ENCODE measurements around the gene MBTD1. TPM values are rescaled to one million over a fixed set of nuclear protein-coding genes. Genes with fewer than 3 reads are reported as not detected.

The MBTD1 gene
- total and polyA plus RNA-seq, 8 donors: 10.0 to 64.9 (median 52.3) TPM

GRCh38 chr17:51255673-51256072, 4.2 kb downstream of the MBTD1 start:
- H3K4me1 ChIP-seq: peaks cover 8 to 32% of the 10 kb centered on the region in 2 donors
- no peak for ATAC-seq
- H3K27ac ChIP-seq: no peak overlapping the region
- H3K4me3 ChIP-seq: no peak overlapping the region
- peaks cover 0 to 17% of the 10 kb centered on the region in 2 donors for H3K36me3 ChIP-seq
- H3K9me3 ChIP-seq: no peaks in the 10 kb centered on the region
- no peaks in the 10 kb centered on the region for H3K27me3 ChIP-seq
- TF ChIP-seq CTCF (IDR thresholded peaks at IDR 0.05): no peak
- no peak for DNase-seq
- intact Hi-C loops (cut with DNase I): loop anchor here in 1 of 2 donors (10.0 kb wide), 1 partner anchor 61 kb away; no protein-coding TSS in a partner anchor

- no peaks in the 10 kb centered on the region for H3K27me3 ChIP-seq
- no peak overlapping the region for H3K4me3 ChIP-seq
- H3K4me1 ChIP-seq: no peaks in the 10 kb centered on the region
- no peak for TF ChIP-seq CTCF (IDR thresholded peaks at IDR 0.05)
- DNase-seq (no peak), ATAC-seq (no peak)
- intact Hi-C loops (cut with DNase I): loop anchor here in 1 of 2 donors (10.0 kb wide), 1 partner anchor 56 kb away; no protein-coding TSS in a partner anchor
- peaks cover 0 to 17% of the 10 kb centered on the region in 2 donors for H3K36me3 ChIP-seq
- H3K9me3 ChIP-seq: no peaks in the 10 kb centered on the region
- no peak overlapping the region for H3K27ac ChIP-seq
These were observed 8.8 kb downstream of the MBTD1 start for GRCh38 chr17:51251010-51251409.

- H3K27ac ChIP-seq: no peak overlapping the region
- ATAC-seq (no peak), DNase-seq (no peak)
- no peak overlapping the region for H3K4me3 ChIP-seq
- intact Hi-C loops (cut with DNase I): loop anchor here in 1 of 2 donors (10.0 kb wide), 1 partner anchor 56 kb away; no protein-coding TSS in a partner anchor
- H3K9me3 ChIP-seq: no peaks in the 10 kb centered on the region
- no peaks in the 10 kb centered on the region for H3K27me3 ChIP-seq
- no peaks in the 10 kb centered on the region for H3K4me1 ChIP-seq
- no peak for TF ChIP-seq CTCF (IDR thresholded peaks at IDR 0.05)
- H3K36me3 ChIP-seq: peaks cover 0 to 17% of the 10 kb centered on the region in 2 donors
These were observed 9.5 kb downstream of the MBTD1 start for GRCh38 chr17:51250314-51250840.

- no peak for DNase-seq
- no peaks in the 10 kb centered on the region for H3K27me3 ChIP-seq
- no peak overlapping the region for H3K27ac ChIP-seq
- no peaks in the 10 kb centered on the region for H3K4me1 ChIP-seq
- no peaks in the 10 kb centered on the region for H3K36me3 ChIP-seq
- no peak overlapping the region for H3K4me3 ChIP-seq
- no peak for ATAC-seq
- intact Hi-C loops (cut with DNase I): no loop called here
- H3K9me3 ChIP-seq: no peaks in the 10 kb centered on the region
- no peak for TF ChIP-seq CTCF (IDR thresholded peaks at IDR 0.05)
These were observed 14.3 kb downstream of the MBTD1 start for GRCh38 chr17:51245535-51245934.

GRCh38 chr17:51244041-51244440, 15.8 kb downstream of the MBTD1 start:
- Histone ChIP-seq H3K9me3 (no peaks in the 10 kb centered on the region), H3K36me3 (no peaks in the 10 kb centered on the region), H3K4me3 (no peak overlapping the region), H3K4me1 (no peaks in the 10 kb centered on the region), H3K27ac (no peak overlapping the region), H3K27me3 (no peaks in the 10 kb centered on the region)
- intact Hi-C loops (cut with DNase I): no loop called here
- DNase-seq: no peak
- TF ChIP-seq CTCF (IDR thresholded peaks at IDR 0.05): no peak
- no peak for ATAC-seq

Measured in left lung (tissue), 10 donors.